HG03442 (cell line): ENCODE results near the gene HAVCR2.
A peak's percentile ranks its signal among the peaks of the same experiment; 100 is the strongest.
"Not testable (repeated sequence)": the region's sequence is repeated elsewhere in the genome, so short reads cannot be mapped to it uniquely, and the experiment has no call there.

Experiments used
- ATAC-seq: cut with Tn5 transposase; IDR thresholded peaks from one replicate; pipeline ENCODE4 v1.9.1; 2021; ENCODE audit warnings: mild to moderate bottlenecking, moderate library complexity; ENCODE audit not compliant: unreplicated experiment

HAVCR2 gene

DNA sequence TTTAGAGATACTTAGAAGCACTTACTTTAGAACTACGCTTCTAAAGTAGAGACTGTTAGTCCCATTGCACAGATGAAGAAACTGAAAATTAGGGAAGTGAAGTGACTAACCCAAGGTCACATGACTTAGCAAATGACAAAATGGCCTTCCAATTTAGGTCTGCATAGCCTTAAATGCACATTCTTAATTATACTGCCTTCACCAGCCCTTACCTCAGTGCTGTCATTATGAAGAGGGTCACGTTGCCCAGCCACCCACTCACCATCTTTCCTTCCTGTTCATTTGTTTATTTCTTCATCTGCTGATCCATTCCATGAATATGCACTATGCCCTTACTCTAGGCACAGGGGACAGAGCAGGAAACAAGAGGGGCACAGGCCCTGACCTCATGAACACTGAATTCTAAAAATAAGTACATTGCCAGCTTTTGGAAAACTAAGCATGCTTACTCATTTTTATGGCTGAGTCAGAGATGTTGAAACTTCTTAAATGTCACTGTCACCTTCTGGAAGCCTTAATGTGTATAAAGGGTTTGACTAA, 8.6 kb downstream of the HAVCR2 start:
- ATAC-seq: peak; percentile 58

DNA sequence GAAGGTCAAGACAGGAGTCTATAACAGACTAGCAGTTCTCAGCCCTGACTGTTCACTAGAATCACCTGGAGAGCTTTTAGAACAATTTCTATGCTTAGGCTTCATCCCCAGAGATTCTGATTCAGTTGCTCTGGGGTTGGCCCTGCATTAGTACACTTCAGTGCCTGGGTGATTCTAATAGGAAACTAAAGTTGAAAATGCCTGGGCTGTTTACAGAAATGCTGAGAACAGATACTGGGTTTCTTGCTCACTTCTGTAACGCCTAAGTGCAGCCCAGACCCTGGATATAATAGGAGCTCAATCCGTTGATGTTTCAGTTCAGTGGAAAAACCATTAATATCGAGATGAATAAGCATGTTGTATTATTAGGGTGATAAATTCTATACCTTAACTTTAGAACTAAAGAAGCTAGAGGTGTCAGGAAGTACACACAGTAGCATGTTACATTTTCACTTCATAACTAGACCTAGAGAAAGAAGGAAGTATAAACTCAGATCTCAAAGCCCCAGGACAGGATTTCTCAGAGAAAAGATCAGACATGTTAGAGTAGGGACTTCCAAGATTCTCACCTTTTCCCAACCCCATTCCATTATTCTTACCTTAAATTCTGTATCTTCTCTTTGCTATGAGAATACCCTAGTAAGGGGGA, 20.4 kb downstream of the HAVCR2 start:
- ATAC-seq: peak; percentile 73

DNA sequence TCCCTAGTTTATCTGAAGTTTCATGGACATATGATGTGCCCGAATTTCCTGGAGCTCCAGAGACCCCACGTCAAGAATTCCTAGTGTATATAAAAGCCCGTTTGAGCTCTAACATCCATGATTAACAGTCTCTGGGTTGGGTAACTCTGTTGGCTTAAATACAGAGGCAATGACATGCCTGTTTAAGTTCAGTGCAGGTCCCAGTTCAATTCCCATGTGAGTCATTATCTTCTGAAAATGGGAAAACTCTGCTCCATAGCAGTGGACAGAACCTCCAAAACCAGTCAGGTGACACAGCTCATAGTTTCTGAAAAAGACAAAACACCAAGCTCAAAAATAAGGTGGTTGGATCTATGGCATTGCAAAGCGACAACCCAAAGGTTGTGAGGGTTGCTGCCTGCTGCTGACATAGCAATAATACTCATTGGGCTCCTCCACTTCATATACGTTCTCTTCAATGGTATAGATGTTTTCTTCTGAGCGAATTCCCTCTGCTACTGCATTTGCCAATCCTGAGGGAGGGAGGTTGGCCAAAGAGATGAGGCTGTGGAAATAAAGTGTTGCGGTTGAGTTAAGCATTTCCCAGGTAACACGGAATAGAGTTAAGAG, 22.0 kb downstream of the HAVCR2 start:
- no peak for ATAC-seq

DNA sequence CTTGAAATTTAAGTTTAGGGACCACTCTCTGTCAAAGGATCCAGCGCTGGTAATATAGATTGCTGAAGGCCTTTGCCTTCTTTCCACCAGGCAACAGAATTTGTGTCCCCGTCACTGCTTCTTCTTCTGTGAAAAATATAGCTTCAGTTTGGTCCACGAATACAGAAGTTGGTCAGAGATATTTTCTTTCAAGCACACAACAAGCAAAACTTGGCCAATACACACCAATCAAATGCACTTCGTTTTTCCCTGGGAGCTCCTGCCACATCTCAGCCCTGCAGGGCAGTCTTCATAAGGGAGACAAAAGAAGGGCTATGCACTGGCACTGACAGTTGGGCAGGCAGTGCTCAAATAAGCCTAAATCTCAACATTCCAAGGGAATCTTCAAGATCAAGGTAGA, 22.9 kb downstream of the HAVCR2 start:
- ATAC-seq: no peak

DNA sequence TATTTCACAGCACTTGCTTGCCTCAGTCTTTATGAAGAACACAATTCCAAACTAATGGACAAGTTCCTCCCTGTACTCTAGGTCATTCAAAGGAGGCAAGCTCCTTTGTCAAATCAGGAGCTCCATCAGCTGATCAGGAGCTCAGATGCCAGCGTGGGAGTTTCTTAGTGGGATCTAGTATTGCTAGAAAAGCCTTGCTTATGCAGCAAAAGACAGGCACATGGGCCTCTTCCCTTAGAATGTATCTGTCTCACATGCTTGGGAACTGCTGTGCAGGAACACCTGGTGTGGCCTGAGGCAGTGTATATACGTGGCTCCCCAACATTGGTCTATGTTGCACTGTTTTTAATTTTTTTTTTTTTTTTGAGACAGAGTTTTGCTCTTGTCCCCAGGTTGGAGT, 28.6 kb downstream of the HAVCR2 start:
- no peak for ATAC-seq

DNA sequence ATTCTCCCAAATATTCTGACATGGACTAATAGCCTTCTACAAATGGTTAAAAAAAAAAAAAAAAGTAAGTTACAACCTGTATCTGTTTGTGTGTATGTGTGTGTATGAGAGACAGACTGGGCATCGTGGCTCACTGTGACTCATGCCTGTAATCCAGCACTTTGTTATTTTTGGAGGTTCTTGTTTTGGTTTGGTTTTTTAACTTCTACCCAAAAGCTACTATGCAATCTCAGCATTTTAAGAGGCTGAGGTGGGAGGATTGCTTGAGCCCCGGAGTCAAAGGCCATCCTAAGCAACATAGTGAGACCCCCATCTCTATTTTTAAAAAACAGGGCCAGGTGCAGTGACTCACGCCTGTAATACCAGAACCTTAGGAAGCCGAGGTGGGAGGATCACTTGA, 32.3 kb downstream of the HAVCR2 start:
- ATAC-seq: peak; percentile 31

DNA sequence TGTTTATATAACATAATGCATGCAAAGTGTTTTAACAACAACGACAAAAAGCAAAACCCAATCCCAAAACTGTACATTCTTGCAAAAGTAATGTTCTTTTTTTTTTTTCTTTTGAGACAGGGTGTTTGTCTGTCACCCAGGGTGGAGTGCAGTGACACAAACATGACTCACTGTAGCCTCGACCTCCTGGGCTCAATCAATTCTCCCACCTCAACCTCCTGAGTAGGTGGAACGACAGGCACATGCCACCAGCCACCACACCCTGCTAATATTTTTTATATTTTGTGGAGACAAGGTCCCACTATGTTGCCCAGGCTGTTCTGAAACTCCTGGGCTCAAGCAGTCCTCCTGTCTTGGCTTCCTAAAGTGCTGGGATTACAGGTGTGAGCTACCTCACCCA, 36.3 kb downstream of the HAVCR2 start:
- no peak for ATAC-seq

DNA sequence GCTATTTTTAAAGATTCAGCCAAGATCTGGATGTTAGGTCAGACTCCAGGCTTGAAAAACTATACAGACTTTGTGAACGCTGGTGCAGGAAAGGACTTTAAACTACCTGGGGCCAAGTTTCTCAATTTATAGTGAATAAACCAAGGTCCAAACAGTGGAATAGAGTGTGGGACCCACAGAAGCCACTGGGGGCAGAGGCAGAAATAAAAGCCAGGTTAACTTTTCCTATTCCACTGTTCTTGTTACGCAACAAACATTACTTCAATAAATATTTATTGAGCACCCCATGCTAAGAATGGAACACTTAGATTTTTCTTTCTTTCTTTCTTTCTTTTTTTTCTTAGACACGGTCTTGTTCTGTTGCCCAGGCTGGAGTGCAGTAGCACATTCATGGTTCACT, 38.9 kb downstream of the HAVCR2 start:
- ATAC-seq: no peak

DNA sequence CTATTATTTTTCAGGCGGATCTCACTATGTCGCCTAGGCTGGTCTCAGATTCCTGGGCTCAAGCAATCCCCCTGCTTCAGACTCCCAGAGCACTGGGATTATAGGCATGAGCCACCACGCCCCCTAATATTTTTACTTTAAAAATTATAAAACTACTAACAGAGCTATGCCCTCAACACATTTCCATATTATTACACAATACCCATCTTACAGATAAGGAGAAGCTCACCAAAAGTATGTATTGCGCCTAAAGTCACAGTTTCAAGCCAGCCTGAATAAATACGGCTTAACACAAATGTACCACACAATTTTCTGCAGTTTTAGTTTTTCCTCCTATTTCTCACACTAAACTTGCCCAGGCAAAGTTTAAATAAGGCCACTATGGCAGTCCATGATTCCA, 40.1 kb downstream of the HAVCR2 start:
- no peak for ATAC-seq

DNA sequence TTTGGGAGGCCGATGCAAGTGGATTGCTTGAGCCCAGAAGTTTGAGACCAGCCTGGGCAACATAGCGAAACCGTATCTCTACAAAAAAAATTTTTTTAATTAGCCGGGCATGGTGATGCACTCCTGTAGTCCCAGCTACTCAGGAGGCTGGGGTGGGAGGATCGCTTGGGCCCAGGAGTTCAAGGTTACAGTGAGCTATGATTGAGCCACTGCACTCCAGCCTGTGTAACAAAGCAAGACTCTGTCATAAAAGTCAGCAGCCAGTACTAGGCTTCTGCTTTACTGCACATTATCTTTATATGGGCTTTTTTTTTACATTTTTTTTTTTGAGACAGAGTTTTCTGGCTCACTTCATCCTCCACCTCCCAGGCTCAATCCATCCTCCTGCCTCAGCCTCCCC, 40.5 kb downstream of the HAVCR2 start:
- ATAC-seq: no peak

DNA sequence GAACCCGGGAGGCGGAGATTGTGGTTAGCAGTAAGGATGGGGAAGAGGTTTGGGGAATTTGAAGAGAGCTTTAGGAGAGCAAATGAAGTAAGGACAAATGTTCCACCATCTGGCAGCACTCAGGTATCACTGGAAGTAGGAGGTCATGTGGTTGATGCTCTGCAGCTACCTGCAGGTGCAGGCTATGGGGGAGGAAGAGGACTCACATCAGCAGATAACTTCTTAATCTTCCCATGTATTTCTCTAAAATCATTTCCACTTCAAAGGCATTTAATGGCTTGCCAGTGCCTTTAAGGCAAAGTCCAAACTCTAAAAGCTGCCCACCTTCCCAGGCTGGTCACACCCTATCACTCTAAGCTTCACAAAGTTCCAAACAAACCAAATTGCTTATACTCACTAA, 41.8 kb downstream of the HAVCR2 start:
- ATAC-seq: no peak

DNA sequence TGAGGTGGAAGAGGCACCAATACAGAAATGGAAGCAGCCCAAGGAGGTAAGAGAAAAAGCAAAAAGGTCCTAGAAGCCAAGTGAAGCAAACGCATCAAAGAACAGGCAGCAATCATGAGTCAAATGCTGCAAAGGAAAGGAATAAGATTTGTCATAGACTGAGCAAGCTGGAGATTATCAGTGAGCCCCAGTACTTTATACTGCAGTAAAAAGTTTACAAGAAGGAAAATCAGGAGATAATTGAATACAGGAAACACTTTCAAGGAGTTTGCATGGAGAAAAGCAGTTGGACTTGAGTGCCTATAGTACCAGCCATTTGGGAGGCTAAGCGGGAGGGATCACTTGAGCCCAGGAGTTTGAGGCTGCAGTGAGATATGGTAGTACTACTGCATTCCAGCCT, 42.8 kb downstream of the HAVCR2 start:
- ATAC-seq: no peak

DNA sequence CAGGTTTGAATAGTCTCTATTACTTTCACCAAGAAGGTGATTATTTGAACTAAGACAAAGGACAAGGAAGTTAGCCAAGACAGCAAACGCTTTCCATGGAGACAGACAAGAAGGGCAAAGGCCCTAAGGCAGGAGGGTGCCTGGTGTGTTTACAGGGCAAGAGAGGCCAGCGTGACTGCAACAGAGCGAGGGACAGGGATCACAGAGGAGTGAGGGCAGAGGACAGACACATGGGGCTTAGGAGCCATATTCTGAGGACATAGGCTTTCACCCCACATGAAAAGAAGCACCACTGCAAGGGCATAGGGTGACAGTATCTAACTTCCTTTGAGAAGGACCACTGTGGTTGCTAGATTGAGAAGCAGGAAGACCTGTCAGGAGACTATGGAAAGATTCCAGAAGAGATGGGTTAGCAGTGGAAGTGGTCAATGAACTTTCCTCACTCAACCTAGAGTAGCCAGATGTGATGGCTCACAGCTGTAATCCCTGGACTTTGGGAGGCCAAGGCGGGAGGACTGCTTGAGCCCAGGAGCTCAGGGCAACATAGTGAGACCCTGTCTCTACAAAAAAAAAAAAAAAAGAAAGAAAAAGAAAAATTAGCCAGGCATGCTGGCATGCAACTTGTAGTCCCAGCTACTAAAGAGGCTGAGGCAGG, 44.9 kb downstream of the HAVCR2 start:
- no peak for ATAC-seq

DNA sequence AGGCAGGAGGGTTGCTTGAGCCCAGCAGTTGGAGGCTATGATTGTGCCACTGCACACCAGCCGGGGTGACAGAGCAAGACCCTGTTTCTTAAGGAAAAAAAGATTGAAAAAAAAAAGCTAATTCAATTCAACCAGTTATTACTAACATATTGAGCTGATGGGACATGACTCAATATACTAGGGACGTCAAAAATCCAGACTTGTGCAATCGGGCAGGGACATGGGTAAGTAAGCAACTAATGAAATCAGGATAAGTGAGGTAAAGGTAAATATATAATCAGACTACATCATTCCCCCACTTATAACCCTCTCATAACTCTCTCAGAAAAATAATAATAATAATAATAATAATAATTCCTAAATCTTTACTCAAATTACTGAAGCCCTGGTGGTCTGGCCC, 49.0 kb downstream of the HAVCR2 start:
- ATAC-seq: no peak

DNA sequence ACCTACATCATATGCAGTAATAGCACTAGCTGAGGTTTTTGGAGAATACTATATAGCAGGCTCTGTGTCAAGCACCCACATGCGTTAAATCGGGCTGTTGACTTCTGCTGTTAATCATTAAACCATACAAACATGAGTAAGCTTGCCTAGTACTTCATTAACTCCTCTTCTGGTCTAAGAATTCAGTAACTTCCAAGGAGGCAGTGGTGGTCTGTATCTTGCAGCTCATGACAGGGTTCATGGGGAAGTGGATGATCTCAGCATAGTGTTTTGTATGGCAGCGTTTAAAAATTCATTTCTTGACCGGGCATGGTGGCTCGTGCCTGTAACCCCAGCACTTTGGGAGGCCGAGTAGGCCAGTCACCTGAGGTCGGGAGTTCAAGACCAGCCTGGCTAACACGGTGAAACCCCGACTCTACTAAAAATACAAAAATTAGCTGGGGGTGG, 49.7 kb downstream of the HAVCR2 start, which contains the start of gene HAVCR1:
TSS of gene HAVCR1 (minus strand) at position 24 of the 447 bp plus-strand sequence. CDS start 1,173 bp downstream, outside the sequence.
- no peak for ATAC-seq

DNA sequence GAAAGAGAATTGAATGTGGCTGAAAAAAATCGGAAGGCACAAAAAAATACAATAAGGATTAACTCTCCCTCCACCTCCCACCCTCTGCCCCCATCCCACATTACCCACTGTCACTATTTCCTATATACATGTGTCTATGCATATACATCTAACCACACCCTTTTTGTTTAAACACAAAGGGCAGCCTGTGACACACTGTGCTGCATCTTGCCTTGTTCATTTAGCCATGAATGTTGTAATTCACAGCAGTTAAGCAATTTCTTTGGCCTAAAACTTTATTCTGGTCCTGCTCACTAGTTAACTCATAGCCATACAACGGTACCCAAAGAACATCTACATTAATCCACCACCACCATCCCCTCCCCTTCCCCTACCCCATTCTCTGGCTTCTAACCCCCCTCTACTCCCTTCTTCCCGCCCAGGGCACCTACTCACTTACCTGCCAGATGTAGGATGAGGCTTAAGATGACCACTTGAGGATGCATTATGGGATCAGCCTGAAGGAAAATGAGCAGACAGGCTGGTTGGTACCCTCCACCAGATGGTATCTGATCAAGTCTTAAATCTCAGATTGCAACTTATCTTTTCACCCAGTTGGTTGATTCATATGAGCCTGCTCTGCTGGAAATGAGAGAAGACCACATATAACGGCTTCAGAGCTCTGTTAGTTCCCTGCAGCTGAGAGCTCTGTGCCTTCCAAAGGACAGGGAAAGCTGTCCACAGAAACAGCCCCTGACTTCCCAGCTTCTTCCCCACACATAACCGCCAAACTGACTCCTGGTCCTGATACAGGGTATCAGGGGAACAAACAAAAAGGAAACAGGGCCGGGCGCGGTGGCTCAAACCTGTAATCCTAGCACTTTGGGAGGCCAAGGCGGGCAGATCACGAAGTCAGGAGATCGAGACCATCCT, 51.1 kb downstream of the HAVCR2 start:
- no peak for ATAC-seq

DNA sequence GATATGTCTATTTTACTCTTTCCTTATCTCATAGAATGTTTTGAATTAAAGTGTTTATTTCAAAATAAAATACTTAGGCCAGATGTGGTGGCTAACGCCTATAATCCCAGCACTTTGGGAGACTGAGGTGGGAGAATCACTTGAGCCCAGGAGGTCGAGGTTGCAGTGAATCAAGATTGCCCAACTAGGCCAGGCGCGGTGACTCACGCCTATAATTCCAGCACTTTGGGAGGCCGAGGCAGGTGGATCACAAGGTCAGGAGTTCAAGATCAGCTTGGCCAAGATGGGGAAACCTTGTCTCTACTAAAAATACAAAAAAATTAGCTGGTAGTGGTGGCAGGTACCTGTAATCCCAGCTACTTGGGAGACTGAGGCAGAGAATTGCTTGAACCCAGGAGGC, 52.0 kb downstream of the HAVCR2 start:
- not testable (repeated sequence) for ATAC-seq

DNA sequence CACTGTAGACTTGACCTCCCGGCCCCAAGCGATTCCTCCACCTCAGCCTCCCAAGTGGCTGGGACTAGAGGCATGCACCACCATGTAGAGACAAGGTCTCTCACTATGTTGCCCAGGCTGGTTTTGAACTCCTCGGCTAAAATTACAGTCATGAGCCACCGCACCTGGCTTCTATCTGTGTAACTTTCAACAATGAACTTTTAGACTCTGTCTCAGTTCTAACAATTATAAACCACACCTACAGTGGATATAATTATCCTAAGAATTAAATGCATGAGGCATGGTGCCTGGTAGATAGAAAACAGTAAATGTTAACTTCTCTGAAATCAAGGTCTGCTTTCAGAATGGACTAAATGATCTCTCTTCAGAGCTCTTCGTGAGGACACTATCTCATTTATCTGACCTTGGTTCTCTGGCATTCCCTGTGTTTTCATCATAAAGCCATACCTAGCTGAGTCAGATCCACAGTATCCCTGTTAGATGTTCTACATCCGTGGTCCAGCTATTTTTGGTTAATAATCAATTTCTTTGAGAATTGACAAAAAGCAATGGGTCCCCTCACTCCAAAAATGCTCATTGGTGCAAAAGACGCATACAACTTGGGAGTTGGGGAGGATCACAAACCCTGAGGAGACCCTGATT, 57.1 kb downstream of the HAVCR2 start:
- no peak for ATAC-seq

DNA sequence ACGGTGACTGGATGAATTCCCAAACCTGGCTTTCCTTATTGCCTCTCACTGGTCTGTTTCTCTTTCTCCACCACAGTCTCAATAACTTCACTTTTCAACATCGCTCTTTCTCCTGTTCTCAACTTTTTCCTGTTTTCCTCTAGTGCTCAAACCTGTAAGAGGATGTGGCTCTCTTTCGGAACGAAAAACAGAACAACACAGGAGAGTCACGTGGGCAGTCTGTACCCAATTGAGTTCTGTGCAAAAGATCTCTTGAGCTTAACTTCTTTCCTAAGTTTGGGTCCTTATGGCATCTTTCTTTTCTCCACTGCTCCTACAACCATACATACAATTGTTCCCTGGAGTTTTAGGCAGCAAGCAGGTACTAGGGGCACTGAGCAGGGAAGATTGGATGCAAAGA, 58.8 kb downstream of the HAVCR2 start:
- ATAC-seq: no peak

DNA sequence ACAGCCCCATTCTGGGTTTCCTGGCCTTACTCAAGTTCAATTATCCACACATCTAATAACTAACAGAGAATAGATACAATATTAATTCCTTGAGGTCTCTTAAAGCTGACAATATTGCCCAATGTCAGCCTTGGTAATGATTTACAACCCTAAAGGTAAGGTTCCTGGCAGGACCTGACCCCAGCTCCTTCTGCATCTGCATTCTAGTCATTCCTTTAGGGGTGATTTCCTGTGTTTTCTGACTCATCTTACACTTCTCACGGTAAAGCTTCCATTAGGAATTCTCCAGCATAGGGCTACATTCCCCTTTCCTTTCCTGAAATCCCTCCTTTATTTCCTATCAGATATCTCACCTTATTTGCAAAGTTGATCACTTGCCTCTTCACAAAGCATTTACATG, 59.2 kb downstream of the HAVCR2 start:
- ATAC-seq: no peak

DNA sequence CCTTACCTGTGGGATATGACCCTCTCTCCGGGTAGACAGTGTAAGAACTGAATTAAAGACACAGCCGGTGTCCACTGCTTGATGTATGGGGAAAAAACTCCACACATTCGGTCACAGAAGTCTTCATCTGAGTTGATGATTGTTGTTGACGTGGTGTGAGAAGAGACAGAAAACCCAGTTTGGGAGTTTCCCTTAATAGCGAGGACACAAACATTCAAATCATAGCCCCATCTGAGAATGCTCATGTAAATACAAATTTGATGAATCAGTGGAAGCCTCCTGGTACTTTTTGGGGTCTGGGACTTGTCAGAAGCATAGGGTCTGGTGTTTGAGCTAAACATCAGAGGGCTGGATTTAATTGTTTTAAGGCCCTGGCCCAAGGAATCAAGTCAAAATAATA, 60.9 kb downstream of the HAVCR2 start:
- ATAC-seq: no peak
